Sigmoid colon (tissue), 7 donors: ENCODE data around the gene SYMPK. TPM values are rescaled to one million over a fixed set of nuclear protein-coding genes. Genes with fewer than 3 reads are reported as not detected.

Experiments used
- DNase-seq: peaks from one replicate; pipeline ENCODE4 v3.0.0-alpha.2; 2019
- H3K27ac ChIP-seq, 4 donors: fragments of 200-600 bp; sonication (generic); one replicate each; pipeline ENCODE4 v1.5.1; 2016 to 2019; ENCODE audit warnings: mild to moderate bottlenecking in 1 of 4
- H3K27me3 ChIP-seq, 3 donors: fragments of 200-600 bp; sonication (generic); one replicate each; pipeline ENCODE4 v1.5.1; 2019; ENCODE audit warnings: mild to moderate bottlenecking in 1 of 3
- H3K36me3 ChIP-seq, 4 donors: fragments of 200-600 bp; sonication (generic); one replicate each; pipeline ENCODE4 v1.5.1; 2016 to 2019
- H3K4me1 ChIP-seq, 4 donors: fragments of 200-600 bp; sonication (generic); one replicate each; pipeline ENCODE4 v1.5.1; 2017 to 2019
- H3K4me3 ChIP-seq, 4 donors: fragments of 200-600 bp; sonication (generic); one replicate each; pipeline ENCODE4 v1.5.1; 2017 to 2019; ENCODE audit warnings: mild to moderate bottlenecking in 2 of 4, moderate library complexity in 1 of 4
- H3K9me3 ChIP-seq, 4 donors: fragments of 200-600 bp in 3 of 4; sonication (generic) in 3 of 4; one replicate each; pipeline versions ENCODE4 v1.5.1 to v1.6.1; 2013 to 2019
- CTCF ChIP-seq, 4 experiments: fragments of 450-650 bp in 3 of 4; fragments of 200-600 bp in 1 of 4; IDR thresholded peaks; one replicate each; pipeline ENCODE4 v1.5.1; 2016 to 2019; ENCODE audit warnings: antibody characterized with exemption in 4 of 4, mild to moderate bottlenecking in 3 of 4, moderate library complexity in 2 of 4
- EP300 ChIP-seq, 4 donors: sonication (generic); formaldehyde crosslinking; IDR thresholded peaks; one replicate each; pipeline ENCODE4 v1.6.1; 2017; ENCODE audit warnings: antibody characterized with exemption in 4 of 4
- POLR2A ChIP-seq, 2 donors: fragments of 450-650 bp; IDR thresholded peaks; one replicate each; pipeline ENCODE4 v1.6.1; 2016; ENCODE audit warnings: antibody characterized with exemption in 2 of 2, mild to moderate bottlenecking in 2 of 2, moderate library complexity in 2 of 2
- POLR2AphosphoS5 ChIP-seq, 4 donors: sonication (generic); formaldehyde crosslinking; IDR thresholded peaks; one replicate each; pipeline ENCODE4 v1.6.1; 2017; ENCODE audit warnings: antibody characterized with exemption in 4 of 4
- WGBS, 2 donors: extraction: QIAGEN DNeasy Blood & Tissue Kit; methylation state at CpG; one replicate each; pipeline ENCODE4 v1.1.7; 2013; 5-methylcytosine and 5-hydroxymethylcytosine counted together
- intact Hi-C: fragments of 100-400 bp; cut with DNase I; formaldehyde crosslinking; loops from one replicate; pipeline ENCODE4 v1.15.1; 2023
- polyA plus RNA-seq, 3 donors: library from polyadenylated mRNA; stranded (reverse); fragments of 200-250 nt; gene quantifications; one replicate each; pipeline ENCODE4 v1.2.3, GENCODE V29; 2013
- total RNA-seq, 4 donors: library from RNA; depleted of rRNA; stranded (reverse); fragments of >200 nt; gene quantifications; one replicate each; pipeline ENCODE4 v1.1.0, GENCODE V29; 2016
- donor health status: healthy with polysubstance abuse.
- donor health status: Bipolar disorder and iron deficiency.
- donor health status: healthy.

The SYMPK gene
- total and polyA plus RNA-seq, 7 donors: 18.2 to 84.4 (median 28.5) TPM

- WGBS, 2 donors: 42 to 44% methylated on average over 18 of the region's 18 CpGs
- Histone ChIP-seq H3K4me1 (peaks cover 0 to 75% (median 65%) of the 10 kb centered on the region in 4 donors), H3K27me3 (no peaks in the 10 kb centered on the region), H3K4me3 (peak within 1 kb of the TSS; percentile 77 to 94 (median 88)), H3K27ac (peak within 1 kb of the TSS; percentile 96 to 98 (median 98)), H3K9me3 (no peaks in the 10 kb centered on the region), H3K36me3 (peaks cover 5 to 38% (median 33%) of the 10 kb centered on the region in 4 donors)
- peak; percentile 84 for DNase-seq
- peak in 3 of 4 donors; percentile 69 to 84 (median 81) for TF ChIP-seq POLR2AphosphoS5 (IDR thresholded peaks at IDR 0.05)
- peak; percentile 48 to 66 for TF ChIP-seq POLR2A (IDR thresholded peaks at IDR 0.05)
- TF ChIP-seq CTCF (IDR thresholded peaks at IDR 0.05): no peak
- TF ChIP-seq EP300 (IDR thresholded peaks at IDR 0.05): no peak
- intact Hi-C loops: loop anchor here (10.0 kb wide), 1 partner anchor 277 kb away; the partner anchor contains the start of gene VASP
Observed at GRCh38 chr19:45782162-45782691, 80.7 kb downstream of the SYMPK start, which contains the start of gene DMPK. TSS of gene DMPK (minus strand) at chr19:45782490. CDS start at chr19:45782352, 138 bp downstream.

GRCh38 chr19:45781214-45782161 lies 81.5 kb downstream of the SYMPK start:
- peak overlapping the region; percentile 96 to 98 (median 98) for H3K27ac ChIP-seq
- DNase-seq: peak; percentile 73
- H3K36me3 ChIP-seq: peaks cover 5 to 40% (median 34%) of the 10 kb centered on the region in 4 donors
- WGBS, 2 donors: 21 to 56% methylated on average over 17 of the region's 17 CpGs
- H3K4me1 ChIP-seq: peaks cover 0 to 75% (median 65%) of the 10 kb centered on the region in 4 donors
- no peaks in the 10 kb centered on the region for H3K9me3 ChIP-seq
- H3K4me3 ChIP-seq: peak overlapping the region; percentile 77 to 94 (median 88)
- intact Hi-C loops: loop anchor here (10.0 kb wide), 1 partner anchor 277 kb away; the partner anchor contains the start of gene VASP
- H3K27me3 ChIP-seq: no peaks in the 10 kb centered on the region
- TF ChIP-seq EP300 (IDR thresholded peaks at IDR 0.05) (peak in 1 of 4 donors; percentile 19), POLR2A (IDR thresholded peaks at IDR 0.05) (no peak), POLR2AphosphoS5 (IDR thresholded peaks at IDR 0.05) (peak in 1 of 4 donors; percentile 2)

- Histone ChIP-seq H3K27me3 (no peaks in the 10 kb centered on the region), H3K4me1 (peaks cover 0 to 70% (median 61%) of the 10 kb centered on the region in 4 donors), H3K27ac (peak overlapping the region; percentile 96 to 98 (median 98)), H3K4me3 (peak overlapping the region; percentile 77 to 94 (median 88)), H3K9me3 (no peaks in the 10 kb centered on the region), H3K36me3 (peaks cover 5 to 33% (median 30%) of the 10 kb centered on the region in 4 donors)
- intact Hi-C loops: loop anchor here (1.0 to 10.0 kb wide), 2 partner anchors 63 to 276 kb away; partner anchors contain the start of gene VASP
- whole genome bisulfite sequencing, 2 donors: 39 to 43% methylated on average over 13 of the region's 13 CpGs
- TF ChIP-seq EP300 (IDR thresholded peaks at IDR 0.05) (no peak), POLR2AphosphoS5 (IDR thresholded peaks at IDR 0.05) (peak in 3 of 4 donors; percentile 47 to 62 (median 55))
- peak; percentile 71 for DNase-seq
Observed at GRCh38 chr19:45780448-45781213, 82.3 kb downstream of the SYMPK start.

GRCh38 chr19:45780146-45780447 lies 82.8 kb downstream of the SYMPK start:
- peaks cover 5 to 30% (median 28%) of the 10 kb centered on the region in 4 donors for H3K36me3 ChIP-seq
- peak overlapping the region; percentile 77 to 94 (median 88) for H3K4me3 ChIP-seq
- no peaks in the 10 kb centered on the region for H3K27me3 ChIP-seq
- TF ChIP-seq POLR2A (IDR thresholded peaks at IDR 0.05) (no peak), CTCF (IDR thresholded peaks at IDR 0.05) (no peak), EP300 (IDR thresholded peaks at IDR 0.05) (no peak), POLR2AphosphoS5 (IDR thresholded peaks at IDR 0.05) (no peak)
- intact Hi-C loops: loop anchor here (1.0 to 10.0 kb wide), 2 partner anchors 63 to 275 kb away; partner anchors contain the start of gene VASP
- H3K4me1 ChIP-seq: peaks cover 0 to 65% (median 55%) of the 10 kb centered on the region in 4 donors
- peak; percentile 65 for DNase-seq
- WGBS, 2 donors: 17 to 28% methylated on average over 4 of the region's 4 CpGs
- peak overlapping the region; percentile 96 to 98 (median 98) for H3K27ac ChIP-seq
- H3K9me3 ChIP-seq: no peaks in the 10 kb centered on the region
